ENCODE measurements around the gene MPP1.

DNA sequence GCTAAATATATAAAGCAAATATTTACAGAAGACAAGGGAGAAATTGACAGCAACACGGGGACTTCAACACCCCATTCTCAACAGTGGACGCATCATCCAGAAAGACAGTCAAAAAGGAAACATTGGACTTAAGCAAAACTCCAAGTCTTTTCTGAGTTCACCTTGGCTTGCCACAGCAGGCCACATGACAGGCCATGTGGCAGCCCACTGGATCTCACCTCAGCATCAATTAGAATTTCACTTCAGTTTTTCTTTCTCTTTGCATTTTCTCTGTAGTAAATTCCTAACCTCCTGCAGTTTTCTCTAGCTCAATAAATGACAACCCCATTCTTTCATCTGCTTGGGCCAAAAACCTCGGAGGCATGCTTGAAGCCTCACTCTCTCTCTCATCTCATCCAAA lies 16.7 kb upstream of the MPP1 start:
- TF ChIP-seq, protein P1, sequence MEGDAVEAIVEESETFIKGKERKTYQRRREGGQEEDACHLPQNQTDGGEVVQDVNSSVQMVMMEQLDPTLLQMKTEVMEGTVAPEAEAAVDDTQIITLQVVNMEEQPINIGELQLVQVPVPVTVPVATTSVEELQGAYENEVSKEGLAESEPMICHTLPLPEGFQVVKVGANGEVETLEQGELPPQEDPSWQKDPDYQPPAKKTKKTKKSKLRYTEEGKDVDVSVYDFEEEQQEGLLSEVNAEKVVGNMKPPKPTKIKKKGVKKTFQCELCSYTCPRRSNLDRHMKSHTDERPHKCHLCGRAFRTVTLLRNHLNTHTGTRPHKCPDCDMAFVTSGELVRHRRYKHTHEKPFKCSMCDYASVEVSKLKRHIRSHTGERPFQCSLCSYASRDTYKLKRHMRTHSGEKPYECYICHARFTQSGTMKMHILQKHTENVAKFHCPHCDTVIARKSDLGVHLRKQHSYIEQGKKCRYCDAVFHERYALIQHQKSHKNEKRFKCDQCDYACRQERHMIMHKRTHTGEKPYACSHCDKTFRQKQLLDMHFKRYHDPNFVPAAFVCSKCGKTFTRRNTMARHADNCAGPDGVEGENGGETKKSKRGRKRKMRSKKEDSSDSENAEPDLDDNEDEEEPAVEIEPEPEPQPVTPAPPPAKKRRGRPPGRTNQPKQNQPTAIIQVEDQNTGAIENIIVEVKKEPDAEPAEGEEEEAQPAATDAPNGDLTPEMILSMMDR (IDR thresholded peaks at IDR 0.05) = no peak
- TF ChIP-seq EP300 (IDR thresholded peaks at IDR 0.05) = no peak

Measured in upper lobe of left lung (tissue), 4 donors.